ENCODE data around the gene DYNLL2. TPM values are rescaled to one million over a fixed set of nuclear protein-coding genes. Genes with fewer than 3 reads are reported as not detected.
A peak's percentile ranks its signal among the peaks of the same experiment; 100 is the strongest.

Gene DYNLL2
- total RNA-seq, 6 donors from 2014 or later = 13.6 to 33.5 (median 29.1) TPM

- H3K9me3 ChIP-seq = no peaks in the 10 kb centered on the region
- H3K36me3 ChIP-seq = peaks cover 0 to 21% (median 15%) of the 10 kb centered on the region in 4 donors
- peak overlapping the region; percentile 93 to 99 (median 96) for H3K27ac ChIP-seq
- WGBS, 2 donors = 1 to 4% methylated on average over 19 to 21 of the region's 92 CpGs
- peaks cover 20 to 43% (median 33%) of the 10 kb centered on the region in 4 donors for H3K4me1 ChIP-seq
- TF ChIP-seq EP300 (IDR thresholded peaks at IDR 0.05) = no peak
- TF ChIP-seq CTCF (IDR thresholded peaks at IDR 0.05) = peak in 1 of 6 experiments; percentile 24
- TF ChIP-seq POLR2AphosphoS5 (IDR thresholded peaks at IDR 0.05) = peak in 1 of 2 donors; percentile 58
- peak in 3 of 4 donors; percentile 11 to 79 (median 60) for TF ChIP-seq POLR2A (IDR thresholded peaks at IDR 0.05)
- DNase-seq (peak; percentile 75 to 93), ATAC-seq (ENCODE audit: low FRiP score in 2 of 2) (peak; percentile 76 to 85)
- peak overlapping the region; percentile 45 to 99 (median 96) for H3K4me3 ChIP-seq
- no peaks in the 10 kb centered on the region for H3K27me3 ChIP-seq
Observed at GRCh38 chr17:58083491-58084316, 485 bp downstream of the DYNLL2 start.

GRCh38 chr17:58084317-58084981 lies 1.2 kb downstream of the DYNLL2 start:
- peak in 1 of 2 donors; percentile 60 for DNase-seq
- no peaks in the 10 kb centered on the region for H3K27me3 ChIP-seq
- peaks cover 3 to 29% (median 22%) of the 10 kb centered on the region in 4 donors for H3K36me3 ChIP-seq
- WGBS, 2 donors = 0% methylated on average over 6 to 7 of the region's 7 CpGs
- no peaks in the 10 kb centered on the region for H3K9me3 ChIP-seq
- H3K27ac ChIP-seq = peak overlapping the region; percentile 93 to 99 (median 96)
- TF ChIP-seq POLR2A (IDR thresholded peaks at IDR 0.05) (no peak), POLR2AphosphoS5 (IDR thresholded peaks at IDR 0.05) (no peak), CTCF (IDR thresholded peaks at IDR 0.05) (no peak), EP300 (IDR thresholded peaks at IDR 0.05) (no peak)
- peaks cover 20 to 43% (median 33%) of the 10 kb centered on the region in 4 donors for H3K4me1 ChIP-seq
- H3K4me3 ChIP-seq = peak overlapping the region; percentile 45 to 99 (median 96)
- peak in 1 of 2 donors; percentile 2 for ATAC-seq (ENCODE audit: low FRiP score in 2 of 2)

GRCh38 chr17:58085039-58085715 lies 2.0 kb downstream of the DYNLL2 start:
- Histone ChIP-seq H3K27me3 (no peaks in the 10 kb centered on the region), H3K27ac (peak overlapping the region in 2 of 4 donors; percentile 93 to 99), H3K4me1 (peaks cover 20 to 43% (median 33%) of the 10 kb centered on the region in 4 donors), H3K9me3 (no peaks in the 10 kb centered on the region), H3K36me3 (peaks cover 6 to 36% (median 29%) of the 10 kb centered on the region in 4 donors), H3K4me3 (peak overlapping the region in 3 of 4 donors; percentile 95 to 99 (median 97))
- TF ChIP-seq POLR2AphosphoS5 (IDR thresholded peaks at IDR 0.05) (no peak), CTCF (IDR thresholded peaks at IDR 0.05) (no peak), EP300 (IDR thresholded peaks at IDR 0.05) (no peak), POLR2A (IDR thresholded peaks at IDR 0.05) (no peak)
- no peak for DNase-seq
- no peak for ATAC-seq (ENCODE audit: low FRiP score in 2 of 2)
- 65 to 76% methylated on average over 5 to 8 of the region's 8 CpGs for WGBS, 2 donors

GRCh38 chr17:58086953-58087352 lies 3.7 kb downstream of the DYNLL2 start:
- peaks cover 20 to 42% (median 33%) of the 10 kb centered on the region in 4 donors for H3K4me1 ChIP-seq
- no peaks in the 10 kb centered on the region for H3K27me3 ChIP-seq
- no peaks in the 10 kb centered on the region for H3K9me3 ChIP-seq
- no peak for TF ChIP-seq POLR2A (IDR thresholded peaks at IDR 0.05)
- no peak for TF ChIP-seq EP300 (IDR thresholded peaks at IDR 0.05)
- TF ChIP-seq CTCF (IDR thresholded peaks at IDR 0.05) = no peak
- no peak for TF ChIP-seq POLR2AphosphoS5 (IDR thresholded peaks at IDR 0.05)
- no peak overlapping the region for H3K27ac ChIP-seq
- no peak overlapping the region for H3K4me3 ChIP-seq
- ATAC-seq (ENCODE audit: low FRiP score in 2 of 2) (no peak), DNase-seq (no peak)
- H3K36me3 ChIP-seq = peaks cover 13 to 54% (median 46%) of the 10 kb centered on the region in 4 donors
- 68 to 76% methylated on average over 7 to 8 of the region's 8 CpGs for WGBS, 2 donors
